ENCODE data around the gene MTRFR.

MTRFR gene

GRCh38 chr12:123265851-123266678, 32.8 kb downstream of the MTRFR start:
- TF ChIP-seq, protein P1, sequence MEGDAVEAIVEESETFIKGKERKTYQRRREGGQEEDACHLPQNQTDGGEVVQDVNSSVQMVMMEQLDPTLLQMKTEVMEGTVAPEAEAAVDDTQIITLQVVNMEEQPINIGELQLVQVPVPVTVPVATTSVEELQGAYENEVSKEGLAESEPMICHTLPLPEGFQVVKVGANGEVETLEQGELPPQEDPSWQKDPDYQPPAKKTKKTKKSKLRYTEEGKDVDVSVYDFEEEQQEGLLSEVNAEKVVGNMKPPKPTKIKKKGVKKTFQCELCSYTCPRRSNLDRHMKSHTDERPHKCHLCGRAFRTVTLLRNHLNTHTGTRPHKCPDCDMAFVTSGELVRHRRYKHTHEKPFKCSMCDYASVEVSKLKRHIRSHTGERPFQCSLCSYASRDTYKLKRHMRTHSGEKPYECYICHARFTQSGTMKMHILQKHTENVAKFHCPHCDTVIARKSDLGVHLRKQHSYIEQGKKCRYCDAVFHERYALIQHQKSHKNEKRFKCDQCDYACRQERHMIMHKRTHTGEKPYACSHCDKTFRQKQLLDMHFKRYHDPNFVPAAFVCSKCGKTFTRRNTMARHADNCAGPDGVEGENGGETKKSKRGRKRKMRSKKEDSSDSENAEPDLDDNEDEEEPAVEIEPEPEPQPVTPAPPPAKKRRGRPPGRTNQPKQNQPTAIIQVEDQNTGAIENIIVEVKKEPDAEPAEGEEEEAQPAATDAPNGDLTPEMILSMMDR (IDR thresholded peaks at IDR 0.05; ENCODE audit: control extremely low read depth, extremely low read depth, low read depth, missing control alignments) = no peak
- ChIA-PET CTCF (interaction anchor here (1.5 to 2.5 kb wide), 4 partner anchors 8 to 336 kb away, joined by 3 to 8 read pairs (median 6); partner anchors contain the start of genes DDX55 and TMED2), POLR2A (interaction anchor here (0.5 to 1.5 kb wide), 2 partner anchors 33 to 195 kb away, joined by 7 read pairs; partner anchors contain the start of genes MPHOSPH9 and MTRFR)
- no peak for DNase-seq (ENCODE audit: extremely low spot score)

DNA sequence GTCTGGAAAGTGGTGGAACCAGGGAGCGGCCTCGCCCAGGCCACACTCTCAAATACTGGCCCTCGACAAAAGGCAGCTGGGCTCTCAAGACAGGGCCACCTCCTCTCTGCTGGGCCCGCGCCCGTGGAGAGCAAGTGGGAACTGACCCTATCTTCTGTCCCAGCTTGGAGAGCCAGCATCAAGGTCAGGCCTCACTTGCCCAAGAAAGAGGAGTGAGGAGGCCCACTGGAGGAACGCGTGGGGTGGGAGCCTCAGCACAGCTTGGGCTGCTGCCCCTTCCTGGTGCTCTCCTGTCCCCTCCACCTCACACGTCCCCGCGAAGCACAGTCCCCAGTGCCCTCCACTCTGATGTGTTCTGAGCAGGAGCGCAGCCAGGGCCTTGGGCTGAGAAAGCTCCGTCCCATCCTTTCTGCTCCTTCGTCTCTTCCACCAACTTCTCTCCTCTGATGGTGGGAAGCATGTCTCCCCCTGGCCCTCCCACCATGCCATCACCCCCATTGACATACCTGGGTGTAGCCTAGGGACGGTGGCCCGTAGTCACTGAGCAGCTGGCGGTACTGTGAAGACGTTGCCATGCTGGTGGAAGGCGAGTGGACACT, 33.5 kb downstream of the MTRFR start:
- ChIA-PET POLR2A (interaction anchor here (0.5 to 1.5 kb wide), 2 partner anchors 34 to 194 kb away, joined by 7 read pairs; partner anchors contain the start of genes MPHOSPH9 and MTRFR), CTCF (interaction anchor here (1.5 to 2.5 kb wide), 4 partner anchors 9 to 335 kb away, joined by 3 to 8 read pairs (median 6); partner anchors contain the start of genes DDX55 and TMED2)
- DNase-seq (ENCODE audit: extremely low spot score) = no peak
- TF ChIP-seq, protein P1 (IDR thresholded peaks at IDR 0.05; ENCODE audit: control extremely low read depth, extremely low read depth, low read depth, missing control alignments) = no peak

DNA sequence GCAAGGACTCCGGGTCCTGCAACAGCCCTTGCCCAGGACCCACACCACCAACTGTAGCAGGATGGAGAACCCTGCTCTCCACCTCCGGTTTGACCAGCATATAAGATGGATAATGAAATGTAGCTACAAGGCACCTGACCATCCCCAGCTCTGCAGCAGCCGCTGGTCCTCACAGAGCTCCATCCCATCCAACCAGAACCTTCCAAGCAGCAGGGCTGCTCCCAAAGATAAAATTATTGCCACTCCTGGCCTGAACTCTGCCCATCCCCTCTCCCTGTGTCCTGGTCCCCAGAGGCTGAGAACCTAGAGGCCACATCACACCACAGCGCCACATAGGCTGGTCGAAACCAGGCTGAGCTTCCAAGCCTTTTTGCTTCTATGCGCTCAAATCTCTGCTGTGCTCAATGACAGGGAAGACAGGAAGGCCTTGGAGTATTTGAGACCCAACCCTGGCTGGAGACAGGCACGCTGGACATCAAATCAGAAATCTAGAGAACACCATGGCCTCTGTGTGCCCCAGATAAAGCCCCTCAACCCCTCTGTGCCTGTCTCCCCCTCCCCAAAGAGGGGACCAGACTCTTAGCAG, 34.2 kb downstream of the MTRFR start:
- ChIA-PET POLR2A (interaction anchor here (1.5 kb wide), 1 partner anchor 34 kb away, joined by 7 read pairs; the partner anchor contains the start of genes MPHOSPH9 and MTRFR), CTCF (interaction anchor here (0.9 to 2.5 kb wide), 5 partner anchors 10 to 335 kb away, joined by 3 to 8 read pairs (median 5); partner anchors contain the start of genes DDX55 and TMED2)
- no peak for DNase-seq (ENCODE audit: extremely low spot score)
- TF ChIP-seq, protein P1 (IDR thresholded peaks at IDR 0.05; ENCODE audit: control extremely low read depth, extremely low read depth, low read depth, missing control alignments) = no peak

GRCh38 chr12:123267991-123268843, 35.0 kb downstream of the MTRFR start:
- POLR2A ChIA-PET = interaction anchor here (0.8 to 1.5 kb wide), 2 partner anchors 35 to 36 kb away, joined by 3 to 7 read pairs; partner anchors contain the start of genes MPHOSPH9 and MTRFR

GRCh38 chr12:123268850-123269249, 35.6 kb downstream of the MTRFR start:
- ChIA-PET CTCF (interaction anchor here (1.3 to 1.8 kb wide), 5 partner anchors 25 to 353 kb away, joined by 3 to 8 read pairs (median 3); no protein-coding TSS in a partner anchor), POLR2A (interaction anchor here (0.6 to 0.8 kb wide), 3 partner anchors 11 to 233 kb away, joined by 3 read pairs; partner anchors contain the start of gene MPHOSPH9)

More at GRCh38 chr12:123267991-123268843, 35.0 kb downstream of the MTRFR start:
- peak; percentile 27 for DNase-seq (ENCODE audit: extremely low spot score)
- CTCF ChIA-PET = interaction anchor here (0.9 to 2.5 kb wide), 6 partner anchors 24 to 354 kb away, joined by 3 to 8 read pairs (median 5); partner anchors contain the start of gene TMED2
- TF ChIP-seq, protein P1 (IDR thresholded peaks at IDR 0.05; ENCODE audit: control extremely low read depth, extremely low read depth, low read depth, missing control alignments) = no peak

More at GRCh38 chr12:123268850-123269249, 35.6 kb downstream of the MTRFR start:
- no peak for DNase-seq (ENCODE audit: extremely low spot score)
- TF ChIP-seq, protein P1 (IDR thresholded peaks at IDR 0.05; ENCODE audit: control extremely low read depth, extremely low read depth, low read depth, missing control alignments) = no peak

Data from GM10248 (cell line).